Measurements from ENCODE around the gene SPSB1.

The SPSB1 gene

DNA sequence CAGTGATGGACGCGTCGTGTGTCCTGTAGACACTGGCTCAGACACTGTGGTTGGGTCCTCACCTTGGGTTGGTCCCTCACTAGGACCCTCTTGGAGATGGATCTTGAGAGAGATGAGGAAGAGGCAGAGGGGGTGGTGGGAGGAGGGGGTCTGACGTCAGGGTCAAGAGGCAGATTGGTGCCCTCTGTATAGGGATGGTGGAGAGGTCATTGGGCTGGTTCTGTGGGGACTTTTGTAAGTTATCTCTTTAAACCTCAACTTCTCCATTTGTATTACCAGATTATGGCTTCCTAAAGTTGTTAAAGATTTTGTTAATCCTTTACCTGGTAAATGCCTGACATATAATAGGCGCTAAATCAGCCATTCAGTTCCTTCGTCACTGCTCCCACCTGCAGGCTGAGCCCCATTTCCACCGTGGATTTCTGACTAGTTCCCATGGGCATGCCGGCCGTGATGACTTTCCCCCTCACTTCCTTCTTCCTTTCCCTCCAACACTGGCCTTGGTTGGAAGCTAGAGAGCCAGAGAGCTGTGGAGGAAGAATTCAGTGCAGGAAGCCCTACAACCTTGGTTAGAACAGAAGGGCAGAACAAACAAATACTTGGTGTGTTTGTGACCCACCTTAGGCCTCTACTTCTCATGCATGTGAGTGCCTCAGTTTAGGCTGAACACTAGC, 49.5 kb upstream of the SPSB1 start (continued):
- TF ChIP-seq, protein P1, sequence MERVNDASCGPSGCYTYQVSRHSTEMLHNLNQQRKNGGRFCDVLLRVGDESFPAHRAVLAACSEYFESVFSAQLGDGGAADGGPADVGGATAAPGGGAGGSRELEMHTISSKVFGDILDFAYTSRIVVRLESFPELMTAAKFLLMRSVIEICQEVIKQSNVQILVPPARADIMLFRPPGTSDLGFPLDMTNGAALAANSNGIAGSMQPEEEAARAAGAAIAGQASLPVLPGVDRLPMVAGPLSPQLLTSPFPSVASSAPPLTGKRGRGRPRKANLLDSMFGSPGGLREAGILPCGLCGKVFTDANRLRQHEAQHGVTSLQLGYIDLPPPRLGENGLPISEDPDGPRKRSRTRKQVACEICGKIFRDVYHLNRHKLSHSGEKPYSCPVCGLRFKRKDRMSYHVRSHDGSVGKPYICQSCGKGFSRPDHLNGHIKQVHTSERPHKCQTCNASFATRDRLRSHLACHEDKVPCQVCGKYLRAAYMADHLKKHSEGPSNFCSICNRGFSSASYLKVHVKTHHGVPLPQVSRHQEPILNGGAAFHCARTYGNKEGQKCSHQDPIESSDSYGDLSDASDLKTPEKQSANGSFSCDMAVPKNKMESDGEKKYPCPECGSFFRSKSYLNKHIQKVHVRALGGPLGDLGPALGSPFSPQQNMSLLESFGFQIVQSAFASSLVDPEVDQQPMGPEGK (CRISPR knock-in tag; IDR thresholded peaks at IDR 0.05; ENCODE audit: borderline replicate concordance), result no peak
- TF ChIP-seq ZNF8 (CRISPR knock-in tag; IDR thresholded peaks at IDR 0.05) (no peak), OSR1 (CRISPR knock-in tag; IDR thresholded peaks at IDR 0.05) (no peak)

DNA sequence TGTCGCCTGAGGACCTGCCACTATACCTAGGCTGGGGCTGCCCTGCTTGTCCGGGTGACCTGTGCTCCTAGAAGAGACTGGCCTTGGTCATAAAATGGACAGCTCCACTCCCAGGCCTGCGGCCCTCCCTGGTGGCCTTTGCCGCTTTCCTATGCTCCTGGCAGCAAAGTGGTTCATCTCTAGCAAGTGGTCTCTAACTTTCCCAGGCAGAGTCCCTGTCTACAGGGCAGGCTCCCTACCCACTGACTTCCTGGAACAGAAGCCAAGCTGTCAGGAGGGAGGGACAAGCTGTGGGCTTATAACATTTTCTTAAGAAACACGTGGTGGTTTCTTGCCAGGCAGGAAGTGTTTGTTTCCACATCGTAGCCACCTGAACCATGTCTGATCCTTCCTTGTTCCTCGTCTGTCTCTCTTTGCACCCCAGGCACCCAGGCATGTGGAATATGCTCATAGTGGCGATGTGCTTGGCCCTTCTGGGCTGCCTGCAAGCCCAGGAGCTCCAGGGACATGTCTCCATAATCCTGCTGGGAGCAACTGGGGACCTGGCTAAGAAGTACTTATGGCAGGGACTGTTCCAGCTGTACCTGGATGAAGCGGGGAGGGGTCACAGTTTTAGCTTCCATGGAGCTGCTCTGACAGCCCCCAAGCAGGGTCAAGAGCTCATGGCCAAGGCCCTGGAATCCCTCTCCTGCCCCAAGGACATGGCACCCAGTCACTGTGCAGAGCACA, 48.0 kb upstream of the SPSB1 start:
- TF ChIP-seq, protein P2, sequence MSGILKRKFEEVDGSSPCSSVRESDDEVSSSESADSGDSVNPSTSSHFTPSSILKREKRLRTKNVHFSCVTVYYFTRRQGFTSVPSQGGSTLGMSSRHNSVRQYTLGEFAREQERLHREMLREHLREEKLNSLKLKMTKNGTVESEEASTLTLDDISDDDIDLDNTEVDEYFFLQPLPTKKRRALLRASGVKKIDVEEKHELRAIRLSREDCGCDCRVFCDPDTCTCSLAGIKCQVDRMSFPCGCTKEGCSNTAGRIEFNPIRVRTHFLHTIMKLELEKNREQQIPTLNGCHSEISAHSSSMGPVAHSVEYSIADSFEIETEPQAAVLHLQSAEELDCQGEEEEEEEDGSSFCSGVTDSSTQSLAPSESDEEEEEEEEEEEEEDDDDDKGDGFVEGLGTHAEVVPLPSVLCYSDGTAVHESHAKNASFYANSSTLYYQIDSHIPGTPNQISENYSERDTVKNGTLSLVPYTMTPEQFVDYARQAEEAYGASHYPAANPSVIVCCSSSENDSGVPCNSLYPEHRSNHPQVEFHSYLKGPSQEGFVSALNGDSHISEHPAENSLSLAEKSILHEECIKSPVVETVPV (CRISPR knock-in tag; IDR thresholded peaks at IDR 0.05), result no peak
- TF ChIP-seq ZNF565 (CRISPR knock-in tag; conservative IDR thresholded peaks at IDR 0.05; ENCODE audit: low read depth) (no peak), PPARA (CRISPR knock-in tag; IDR thresholded peaks at IDR 0.05; ENCODE audit: borderline replicate concordance) (no peak), ARNTL (CRISPR knock-in tag; IDR thresholded peaks at IDR 0.05; ENCODE audit: borderline replicate concordance, low read depth) (no peak), ISL1 (CRISPR knock-in tag; IDR thresholded peaks at IDR 0.05) (no peak), ZFP3 (CRISPR knock-in tag; IDR thresholded peaks at IDR 0.05) (no peak), ZC3H10 (CRISPR knock-in tag; IDR thresholded peaks at IDR 0.05) (no peak), ZNF8 (CRISPR knock-in tag; IDR thresholded peaks at IDR 0.05) (no peak), OSR1 (CRISPR knock-in tag; IDR thresholded peaks at IDR 0.05) (no peak)
- TF ChIP-seq, protein P3, sequence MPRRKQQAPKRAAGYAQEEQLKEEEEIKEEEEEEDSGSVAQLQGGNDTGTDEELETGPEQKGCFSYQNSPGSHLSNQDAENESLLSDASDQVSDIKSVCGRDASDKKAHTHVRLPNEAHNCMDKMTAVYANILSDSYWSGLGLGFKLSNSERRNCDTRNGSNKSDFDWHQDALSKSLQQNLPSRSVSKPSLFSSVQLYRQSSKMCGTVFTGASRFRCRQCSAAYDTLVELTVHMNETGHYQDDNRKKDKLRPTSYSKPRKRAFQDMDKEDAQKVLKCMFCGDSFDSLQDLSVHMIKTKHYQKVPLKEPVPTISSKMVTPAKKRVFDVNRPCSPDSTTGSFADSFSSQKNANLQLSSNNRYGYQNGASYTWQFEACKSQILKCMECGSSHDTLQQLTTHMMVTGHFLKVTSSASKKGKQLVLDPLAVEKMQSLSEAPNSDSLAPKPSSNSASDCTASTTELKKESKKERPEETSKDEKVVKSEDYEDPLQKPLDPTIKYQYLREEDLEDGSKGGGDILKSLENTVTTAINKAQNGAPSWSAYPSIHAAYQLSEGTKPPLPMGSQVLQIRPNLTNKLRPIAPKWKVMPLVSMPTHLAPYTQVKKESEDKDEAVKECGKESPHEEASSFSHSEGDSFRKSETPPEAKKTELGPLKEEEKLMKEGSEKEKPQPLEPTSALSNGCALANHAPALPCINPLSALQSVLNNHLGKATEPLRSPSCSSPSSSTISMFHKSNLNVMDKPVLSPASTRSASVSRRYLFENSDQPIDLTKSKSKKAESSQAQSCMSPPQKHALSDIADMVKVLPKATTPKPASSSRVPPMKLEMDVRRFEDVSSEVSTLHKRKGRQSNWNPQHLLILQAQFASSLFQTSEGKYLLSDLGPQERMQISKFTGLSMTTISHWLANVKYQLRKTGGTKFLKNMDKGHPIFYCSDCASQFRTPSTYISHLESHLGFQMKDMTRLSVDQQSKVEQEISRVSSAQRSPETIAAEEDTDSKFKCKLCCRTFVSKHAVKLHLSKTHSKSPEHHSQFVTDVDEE (CRISPR knock-in tag; IDR thresholded peaks at IDR 0.05), result no peak

DNA sequence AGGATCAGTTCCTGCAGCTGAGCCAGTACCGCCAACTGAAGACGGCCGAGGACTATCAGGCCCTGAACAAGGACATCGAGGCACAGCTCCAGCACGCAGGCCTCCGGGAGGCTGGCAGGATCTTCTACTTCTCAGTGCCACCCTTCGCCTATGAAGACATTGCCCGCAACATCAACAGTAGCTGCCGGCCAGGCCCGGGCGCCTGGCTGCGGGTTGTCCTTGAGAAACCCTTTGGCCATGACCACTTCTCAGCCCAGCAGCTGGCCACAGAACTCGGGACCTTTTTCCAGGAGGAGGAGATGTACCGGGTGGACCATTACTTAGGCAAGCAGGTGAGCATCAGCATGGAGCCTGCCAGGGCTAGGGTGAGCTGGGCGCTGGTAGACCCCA, 47.5 kb upstream of the SPSB1 start:
- TF ChIP-seq TCF4 (CRISPR knock-in tag; IDR thresholded peaks at IDR 0.05; ENCODE audit: borderline replicate concordance), result no peak
- no peak for TF ChIP-seq ZFP30 (CRISPR knock-in tag; IDR thresholded peaks at IDR 0.05)
- TF ChIP-seq, protein P2 (CRISPR knock-in tag; IDR thresholded peaks at IDR 0.05), result no peak
- TF ChIP-seq ZNF70 (CRISPR knock-in tag; IDR thresholded peaks at IDR 0.05), result no peak
- TF ChIP-seq, protein P4, sequence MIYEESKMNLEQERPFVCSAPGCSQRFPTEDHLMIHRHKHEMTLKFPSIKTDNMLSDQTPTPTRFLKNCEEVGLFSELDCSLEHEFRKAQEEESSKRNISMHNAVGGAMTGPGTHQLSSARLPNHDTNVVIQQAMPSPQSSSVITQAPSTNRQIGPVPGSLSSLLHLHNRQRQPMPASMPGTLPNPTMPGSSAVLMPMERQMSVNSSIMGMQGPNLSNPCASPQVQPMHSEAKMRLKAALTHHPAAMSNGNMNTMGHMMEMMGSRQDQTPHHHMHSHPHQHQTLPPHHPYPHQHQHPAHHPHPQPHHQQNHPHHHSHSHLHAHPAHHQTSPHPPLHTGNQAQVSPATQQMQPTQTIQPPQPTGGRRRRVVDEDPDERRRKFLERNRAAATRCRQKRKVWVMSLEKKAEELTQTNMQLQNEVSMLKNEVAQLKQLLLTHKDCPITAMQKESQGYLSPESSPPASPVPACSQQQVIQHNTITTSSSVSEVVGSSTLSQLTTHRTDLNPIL (CRISPR knock-in tag; IDR thresholded peaks at IDR 0.05; ENCODE audit: low read depth), result no peak
- no peak for TF ChIP-seq ZC3H10 (CRISPR knock-in tag; IDR thresholded peaks at IDR 0.05)
- no peak for TF ChIP-seq ISL1 (CRISPR knock-in tag; IDR thresholded peaks at IDR 0.05)
- TF ChIP-seq BACH2 (CRISPR knock-in tag; IDR thresholded peaks at IDR 0.05; ENCODE audit: borderline replicate concordance), result no peak
- no peak for TF ChIP-seq PPARA (CRISPR knock-in tag; IDR thresholded peaks at IDR 0.05; ENCODE audit: borderline replicate concordance)
- TF ChIP-seq SNAI2 (CRISPR knock-in tag; IDR thresholded peaks at IDR 0.05), result no peak
- TF ChIP-seq, protein P5, sequence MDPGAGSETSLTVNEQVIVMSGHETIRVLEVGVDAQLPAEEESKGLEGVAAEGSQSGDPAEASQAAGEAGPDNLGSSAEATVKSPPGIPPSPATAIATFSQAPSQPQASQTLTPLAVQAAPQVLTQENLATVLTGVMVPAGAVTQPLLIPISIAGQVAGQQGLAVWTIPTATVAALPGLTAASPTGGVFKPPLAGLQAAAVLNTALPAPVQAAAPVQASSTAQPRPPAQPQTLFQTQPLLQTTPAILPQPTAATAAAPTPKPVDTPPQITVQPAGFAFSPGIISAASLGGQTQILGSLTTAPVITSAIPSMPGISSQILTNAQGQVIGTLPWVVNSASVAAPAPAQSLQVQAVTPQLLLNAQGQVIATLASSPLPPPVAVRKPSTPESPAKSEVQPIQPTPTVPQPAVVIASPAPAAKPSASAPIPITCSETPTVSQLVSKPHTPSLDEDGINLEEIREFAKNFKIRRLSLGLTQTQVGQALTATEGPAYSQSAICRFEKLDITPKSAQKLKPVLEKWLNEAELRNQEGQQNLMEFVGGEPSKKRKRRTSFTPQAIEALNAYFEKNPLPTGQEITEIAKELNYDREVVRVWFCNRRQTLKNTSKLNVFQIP (CRISPR knock-in tag; IDR thresholded peaks at IDR 0.05; ENCODE audit: borderline replicate concordance, low read depth), result no peak
- no peak for TF ChIP-seq ZNF8 (CRISPR knock-in tag; IDR thresholded peaks at IDR 0.05)
- no peak for TF ChIP-seq ZFP3 (CRISPR knock-in tag; IDR thresholded peaks at IDR 0.05)
- no peak for ATAC-seq

More for the DNA sequence above, 48.0 kb upstream of the SPSB1 start:
- ATAC-seq, result no peak
